Fibroblast of skin of right biceps (primary cell): Measurements from ENCODE around the gene TNFRSF13B.
"Not testable (repeated sequence)": the region's sequence is repeated elsewhere in the genome, so short reads cannot be mapped to it uniquely, and the experiment has no call there.

Experiments
- DNase-seq: peaks from one replicate; pipeline ENCODE4 v3.0.0-alpha.2; 2013

Gene TNFRSF13B

GRCh38 chr17:16986391-16986790 is 14.5 kb upstream of the TNFRSF13B start:
- DNase-seq: peak; percentile 74

GRCh38 chr17:16981928-16982327 is 10.0 kb upstream of the TNFRSF13B start:
- no peak for DNase-seq

GRCh38 chr17:16980813-16981731 is 9.2 kb upstream of the TNFRSF13B start:
- DNase-seq: peak; percentile 75

GRCh38 chr17:16980061-16980460 is 8.1 kb upstream of the TNFRSF13B start:
- peak; percentile 27 for DNase-seq

- DNase-seq: not testable (repeated sequence)
Observed at GRCh38 chr17:16979237-16979823, 7.4 kb upstream of the TNFRSF13B start.

- peak; percentile 86 for DNase-seq
Observed at GRCh38 chr17:16977932-16978331, 6.0 kb upstream of the TNFRSF13B start.

GRCh38 chr17:16976725-16977550 is 5.0 kb upstream of the TNFRSF13B start:
- no peak for DNase-seq

- peak; percentile 58 for DNase-seq
Observed at GRCh38 chr17:16975744-16976625, 4.1 kb upstream of the TNFRSF13B start.

GRCh38 chr17:16975277-16975651 is 3.3 kb upstream of the TNFRSF13B start:
- no peak for DNase-seq

- DNase-seq: no peak
Observed at GRCh38 chr17:16974569-16975276, 2.8 kb upstream of the TNFRSF13B start.

GRCh38 chr17:16973760-16974540 is 2.0 kb upstream of the TNFRSF13B start:
- no peak for DNase-seq

GRCh38 chr17:16973043-16973442 is 1.1 kb upstream of the TNFRSF13B start:
- DNase-seq: not testable (repeated sequence)

- DNase-seq: no peak
Observed at GRCh38 chr17:16972346-16972745, 428 bp upstream of the TNFRSF13B start.

GRCh38 chr17:16969931-16970906 is 1.7 kb downstream of the TNFRSF13B start:
- no peak for DNase-seq

GRCh38 chr17:16968786-16969185 is 3.1 kb downstream of the TNFRSF13B start:
- no peak for DNase-seq

GRCh38 chr17:16962804-16963203 is 9.1 kb downstream of the TNFRSF13B start:
- no peak for DNase-seq

GRCh38 chr17:16961792-16962191 is 10.1 kb downstream of the TNFRSF13B start:
- no peak for DNase-seq

- not testable (repeated sequence) for DNase-seq
Observed at GRCh38 chr17:16961022-16961421, 10.9 kb downstream of the TNFRSF13B start.

- DNase-seq: not testable (repeated sequence)
Observed at GRCh38 chr17:16955011-16955410, 16.9 kb downstream of the TNFRSF13B start.

GRCh38 chr17:16954521-16954920 is 17.4 kb downstream of the TNFRSF13B start:
- DNase-seq: no peak
